ENCODE data around the gene ADAM12.

ADAM12 gene

GRCh38 chr10:126373972-126374371 is 14.3 kb downstream of the ADAM12 start:
- Histone ChIP-seq H3K36me3 (ENCODE audit: insufficient read depth, low read length) (no peaks in the 10 kb centered on the region), H3K9ac (ENCODE audit: insufficient read length) (no peak overlapping the region), H3K4me3 (no peak overlapping the region), H3K27ac (no peak overlapping the region), H3K9me3 (ENCODE audit: low read depth, low read length) (no peaks in the 10 kb centered on the region)
- TF ChIP-seq FOXP2 (optimal IDR thresholded peaks at IDR 0.05; ENCODE audit: control extremely low read depth, extremely low read length, insufficient read depth) (no peak), POLR2AphosphoS5 (IDR thresholded peaks at IDR 0.05; ENCODE audit: borderline replicate concordance, low read depth, low read length) (no peak), EZH2 (IDR thresholded peaks at IDR 0.05) (no peak)
- DNase-seq (ENCODE audit: low read depth, low spot score): no peak

GRCh38 chr10:126373147-126373546 is 15.1 kb downstream of the ADAM12 start:
- DNase-seq (ENCODE audit: low read depth, low spot score): no peak
- H3K4me3 ChIP-seq: no peak overlapping the region
- H3K27ac ChIP-seq: no peak overlapping the region
- TF ChIP-seq EZH2 (IDR thresholded peaks at IDR 0.05): no peak
- no peaks in the 10 kb centered on the region for H3K36me3 ChIP-seq (ENCODE audit: insufficient read depth, low read length)
- H3K9me3 ChIP-seq (ENCODE audit: low read depth, low read length): no peaks in the 10 kb centered on the region
- H3K9ac ChIP-seq (ENCODE audit: insufficient read length): no peak overlapping the region

DNA sequence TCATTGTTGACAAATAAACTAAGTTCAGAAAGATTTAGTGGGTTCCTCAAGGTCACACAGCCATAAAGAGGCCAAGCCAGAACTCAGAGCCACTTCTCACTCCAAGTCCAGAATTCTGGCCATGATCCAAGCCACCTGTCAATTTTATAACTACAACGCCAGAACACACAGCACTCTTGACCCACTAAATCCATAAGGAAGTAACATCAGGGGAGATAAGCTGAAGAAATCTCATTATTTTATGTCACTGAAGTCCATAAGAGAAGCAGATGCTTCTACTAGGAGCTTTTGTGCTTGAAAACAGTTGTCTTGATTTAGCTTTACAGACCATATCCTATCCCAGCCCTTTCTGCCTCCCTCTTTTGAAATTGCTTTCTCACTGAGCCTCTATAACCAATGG is 15.9 kb downstream of the ADAM12 start:
- no peak overlapping the region for H3K9ac ChIP-seq (ENCODE audit: insufficient read length)
- DNase-seq (ENCODE audit: low read depth, low spot score): no peak
- no peak overlapping the region for H3K4me3 ChIP-seq
- no peak overlapping the region for H3K27ac ChIP-seq
- no peaks in the 10 kb centered on the region for H3K36me3 ChIP-seq (ENCODE audit: insufficient read depth, low read length)
- TF ChIP-seq POLR2AphosphoS5 (IDR thresholded peaks at IDR 0.05; ENCODE audit: borderline replicate concordance, low read depth, low read length) (no peak), EZH2 (IDR thresholded peaks at IDR 0.05) (no peak), FOXP2 (optimal IDR thresholded peaks at IDR 0.05; ENCODE audit: control extremely low read depth, extremely low read length, insufficient read depth) (no peak)
- H3K9me3 ChIP-seq (ENCODE audit: low read depth, low read length): no peaks in the 10 kb centered on the region

DNA sequence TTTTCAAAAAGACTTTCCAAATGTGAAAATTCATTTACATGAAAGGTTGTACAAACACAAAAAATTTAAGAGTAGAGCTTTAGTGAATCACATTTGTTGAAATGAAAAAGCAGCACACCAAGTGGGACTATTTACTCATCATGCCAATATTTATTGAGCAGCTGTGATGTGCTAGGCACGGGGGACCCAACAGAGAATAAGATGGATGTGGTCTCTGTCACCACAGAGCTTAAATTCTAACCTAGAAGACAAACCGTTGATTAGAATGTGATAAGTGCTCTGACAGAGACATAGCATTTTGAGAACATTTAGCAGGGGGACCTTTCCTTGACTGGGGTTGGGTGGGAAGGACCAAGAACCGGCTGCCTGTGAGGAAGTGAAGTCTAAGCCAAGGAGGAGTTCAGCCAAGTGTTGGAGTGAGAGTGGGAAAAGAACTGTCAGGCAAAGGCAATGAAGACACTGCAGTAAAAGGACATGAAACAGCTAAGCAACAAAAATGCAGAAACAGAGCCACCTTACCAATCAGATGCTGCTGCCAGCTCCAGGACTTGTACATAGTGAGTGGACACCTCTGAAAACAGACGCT is 19.1 kb downstream of the ADAM12 start:
- TF ChIP-seq FOXP2 (optimal IDR thresholded peaks at IDR 0.05; ENCODE audit: control extremely low read depth, extremely low read length, insufficient read depth) (no peak), POLR2AphosphoS5 (IDR thresholded peaks at IDR 0.05; ENCODE audit: borderline replicate concordance, low read depth, low read length) (no peak), EZH2 (IDR thresholded peaks at IDR 0.05) (no peak)
- Histone ChIP-seq H3K27ac (no peak overlapping the region), H3K9ac (ENCODE audit: insufficient read length) (no peak overlapping the region), H3K4me3 (no peak overlapping the region), H3K36me3 (ENCODE audit: insufficient read depth, low read length) (no peaks in the 10 kb centered on the region), H3K9me3 (ENCODE audit: low read depth, low read length) (no peaks in the 10 kb centered on the region)
- no peak for DNase-seq (ENCODE audit: low read depth, low spot score)

- TF ChIP-seq POLR2AphosphoS5 (IDR thresholded peaks at IDR 0.05; ENCODE audit: borderline replicate concordance, low read depth, low read length): no peak
- no peak for TF ChIP-seq FOXP2 (optimal IDR thresholded peaks at IDR 0.05; ENCODE audit: control extremely low read depth, extremely low read length, insufficient read depth)
- no peak for TF ChIP-seq EZH2 (IDR thresholded peaks at IDR 0.05)
- no peak for DNase-seq (ENCODE audit: low read depth, low spot score)
- H3K9ac ChIP-seq (ENCODE audit: insufficient read length): no peak overlapping the region
- no peak overlapping the region for H3K4me3 ChIP-seq
- no peaks in the 10 kb centered on the region for H3K9me3 ChIP-seq (ENCODE audit: low read depth, low read length)
- H3K27ac ChIP-seq: no peak overlapping the region
- no peaks in the 10 kb centered on the region for H3K36me3 ChIP-seq (ENCODE audit: insufficient read depth, low read length)
Observed at GRCh38 chr10:126357169-126357568, 31.1 kb downstream of the ADAM12 start.

DNA sequence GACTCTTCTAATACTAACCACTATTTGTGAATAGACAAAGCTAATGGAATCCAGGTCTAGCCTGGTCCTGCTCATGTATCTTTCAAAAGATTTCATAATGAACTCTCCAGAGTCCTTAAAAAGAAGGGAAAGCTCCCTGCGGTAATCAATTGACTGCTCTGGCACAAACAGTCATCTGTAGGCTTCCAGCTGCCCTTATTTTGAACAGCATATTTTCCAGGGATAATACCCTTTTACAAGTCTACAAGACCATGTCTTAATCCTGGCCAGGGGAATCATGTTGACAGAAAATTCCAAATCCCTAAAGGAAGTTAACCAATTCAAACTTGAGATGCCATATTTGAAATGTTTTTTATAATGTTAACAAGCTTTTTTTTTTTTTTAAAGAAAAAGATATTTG is 34.6 kb downstream of the ADAM12 start:
- Histone ChIP-seq H3K27ac (no peak overlapping the region), H3K36me3 (ENCODE audit: insufficient read depth, low read length) (no peaks in the 10 kb centered on the region), H3K9me3 (ENCODE audit: low read depth, low read length) (no peaks in the 10 kb centered on the region), H3K9ac (ENCODE audit: insufficient read length) (no peak overlapping the region), H3K4me3 (no peak overlapping the region)
- TF ChIP-seq EZH2 (IDR thresholded peaks at IDR 0.05): no peak
- TF ChIP-seq POLR2AphosphoS5 (IDR thresholded peaks at IDR 0.05; ENCODE audit: borderline replicate concordance, low read depth, low read length): no peak
- TF ChIP-seq FOXP2 (optimal IDR thresholded peaks at IDR 0.05; ENCODE audit: control extremely low read depth, extremely low read length, insufficient read depth): no peak
- no peak for DNase-seq (ENCODE audit: low read depth, low spot score)

DNA sequence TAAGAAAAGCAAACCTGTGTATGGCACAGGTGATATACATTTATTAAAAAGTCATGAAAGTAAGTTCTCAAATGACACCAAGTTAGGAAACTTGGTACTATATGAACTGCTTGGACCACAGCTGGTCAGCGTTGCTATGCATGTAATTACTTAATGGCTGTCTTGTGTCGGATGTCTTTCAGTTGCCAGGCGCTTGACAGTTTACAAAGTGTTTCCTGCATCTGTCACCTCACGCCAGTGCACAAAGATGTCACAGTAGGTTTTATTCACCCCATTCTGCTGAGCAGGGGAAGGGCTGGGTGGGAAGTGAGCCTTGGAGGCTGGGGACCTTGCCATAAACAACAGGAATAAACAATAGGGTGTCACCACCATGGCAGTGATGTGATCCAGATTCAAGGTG is 35.8 kb downstream of the ADAM12 start:
- no peak for DNase-seq (ENCODE audit: low read depth, low spot score)
- Histone ChIP-seq H3K4me3 (no peak overlapping the region), H3K36me3 (ENCODE audit: insufficient read depth, low read length) (no peaks in the 10 kb centered on the region), H3K27ac (no peak overlapping the region), H3K9me3 (ENCODE audit: low read depth, low read length) (no peaks in the 10 kb centered on the region), H3K9ac (ENCODE audit: insufficient read length) (no peak overlapping the region)
- no peak for TF ChIP-seq EZH2 (IDR thresholded peaks at IDR 0.05)
- no peak for TF ChIP-seq FOXP2 (optimal IDR thresholded peaks at IDR 0.05; ENCODE audit: control extremely low read depth, extremely low read length, insufficient read depth)
- TF ChIP-seq POLR2AphosphoS5 (IDR thresholded peaks at IDR 0.05; ENCODE audit: borderline replicate concordance, low read depth, low read length): no peak

- H3K9ac ChIP-seq (ENCODE audit: insufficient read length): no peak overlapping the region
- no peaks in the 10 kb centered on the region for H3K36me3 ChIP-seq (ENCODE audit: insufficient read depth, low read length)
- H3K27ac ChIP-seq: no peak overlapping the region
- H3K9me3 ChIP-seq (ENCODE audit: low read depth, low read length): no peaks in the 10 kb centered on the region
- DNase-seq (ENCODE audit: low read depth, low spot score): no peak
- TF ChIP-seq FOXP2 (optimal IDR thresholded peaks at IDR 0.05; ENCODE audit: control extremely low read depth, extremely low read length, insufficient read depth) (no peak), POLR2AphosphoS5 (IDR thresholded peaks at IDR 0.05; ENCODE audit: borderline replicate concordance, low read depth, low read length) (no peak), EZH2 (IDR thresholded peaks at IDR 0.05) (no peak)
- H3K4me3 ChIP-seq: no peak overlapping the region
Observed at GRCh38 chr10:126351021-126351420, 37.3 kb downstream of the ADAM12 start.

All from SK-N-MC (cell line).